HG02840 (cell line): ENCODE measurements around the gene KLHL36.
A peak's percentile ranks its signal among the peaks of the same experiment; 100 is the strongest.

Experiments used
- ATAC-seq: cut with Tn5 transposase; IDR thresholded peaks from one replicate; pipeline ENCODE4 v1.9.1; 2021; ENCODE audit warnings: mild to moderate bottlenecking, moderate library complexity, moderate number of reproducible peaks; ENCODE audit not compliant: unreplicated experiment, low FRiP score

Gene KLHL36

GRCh38 chr16:84641643-84642358 is 6.5 kb upstream of the KLHL36 start:
- ATAC-seq: no peak

DNA sequence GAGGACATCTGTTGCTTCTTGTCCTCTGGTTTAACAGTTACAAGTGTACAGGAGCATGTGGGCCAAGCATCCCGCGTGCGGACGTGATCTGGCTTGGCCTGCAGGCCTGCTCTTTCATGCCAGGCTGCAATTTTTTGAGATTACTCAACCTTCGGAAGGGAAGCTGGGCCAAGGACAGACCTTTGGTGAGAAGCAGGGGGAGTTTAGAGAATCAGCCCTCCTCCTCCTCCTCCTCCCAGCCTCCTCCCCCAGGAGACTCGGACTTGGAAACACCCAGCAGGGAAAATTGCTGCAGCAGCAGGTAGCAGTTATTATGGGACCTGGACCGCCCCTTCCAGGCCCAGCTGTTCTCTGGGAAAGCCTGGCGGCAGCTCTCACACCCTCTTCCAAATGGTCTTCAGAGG is 5.1 kb upstream of the KLHL36 start:
- ATAC-seq: no peak

DNA sequence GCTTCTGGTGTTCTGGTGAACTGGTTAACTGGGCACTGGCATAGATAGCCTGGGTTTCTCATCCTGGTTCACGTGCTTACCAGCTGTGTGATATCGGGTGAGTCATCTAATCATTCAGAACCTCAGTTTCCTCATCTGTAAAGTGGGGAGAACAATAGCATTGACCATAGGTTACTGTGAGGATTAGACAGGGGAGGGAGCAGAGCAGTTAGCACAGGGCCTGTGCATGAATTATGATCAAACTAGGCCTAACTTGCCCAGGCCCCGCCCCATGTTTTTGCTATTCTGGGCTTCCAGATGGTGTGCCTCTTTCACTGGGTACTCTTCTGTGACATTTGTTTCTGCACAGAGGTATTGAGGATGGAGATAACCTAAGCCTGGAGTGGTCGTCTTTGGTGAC is 4.6 kb upstream of the KLHL36 start:
- no peak for ATAC-seq

- ATAC-seq: peak; percentile 47
Measured at GRCh38 chr16:84648595-84649510, 542 bp downstream of the KLHL36 start.

DNA sequence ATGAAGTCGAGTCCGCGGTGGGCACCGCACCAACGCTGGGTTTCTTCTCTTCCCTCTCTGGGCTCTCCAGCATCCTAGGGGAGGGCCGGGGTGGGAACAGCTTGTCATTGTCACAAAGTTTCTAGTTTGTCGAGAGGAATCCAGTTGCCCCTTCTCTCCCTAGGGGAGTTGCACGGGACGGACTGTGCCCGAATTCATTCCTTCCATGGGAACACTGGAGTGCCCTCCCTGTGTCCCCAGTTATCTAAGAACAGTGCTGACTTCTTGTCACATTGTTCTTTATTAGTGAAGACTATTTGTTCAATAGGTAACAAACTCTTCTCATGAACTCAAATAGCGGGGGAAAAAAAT is 1.2 kb downstream of the KLHL36 start:
- ATAC-seq: no peak

DNA sequence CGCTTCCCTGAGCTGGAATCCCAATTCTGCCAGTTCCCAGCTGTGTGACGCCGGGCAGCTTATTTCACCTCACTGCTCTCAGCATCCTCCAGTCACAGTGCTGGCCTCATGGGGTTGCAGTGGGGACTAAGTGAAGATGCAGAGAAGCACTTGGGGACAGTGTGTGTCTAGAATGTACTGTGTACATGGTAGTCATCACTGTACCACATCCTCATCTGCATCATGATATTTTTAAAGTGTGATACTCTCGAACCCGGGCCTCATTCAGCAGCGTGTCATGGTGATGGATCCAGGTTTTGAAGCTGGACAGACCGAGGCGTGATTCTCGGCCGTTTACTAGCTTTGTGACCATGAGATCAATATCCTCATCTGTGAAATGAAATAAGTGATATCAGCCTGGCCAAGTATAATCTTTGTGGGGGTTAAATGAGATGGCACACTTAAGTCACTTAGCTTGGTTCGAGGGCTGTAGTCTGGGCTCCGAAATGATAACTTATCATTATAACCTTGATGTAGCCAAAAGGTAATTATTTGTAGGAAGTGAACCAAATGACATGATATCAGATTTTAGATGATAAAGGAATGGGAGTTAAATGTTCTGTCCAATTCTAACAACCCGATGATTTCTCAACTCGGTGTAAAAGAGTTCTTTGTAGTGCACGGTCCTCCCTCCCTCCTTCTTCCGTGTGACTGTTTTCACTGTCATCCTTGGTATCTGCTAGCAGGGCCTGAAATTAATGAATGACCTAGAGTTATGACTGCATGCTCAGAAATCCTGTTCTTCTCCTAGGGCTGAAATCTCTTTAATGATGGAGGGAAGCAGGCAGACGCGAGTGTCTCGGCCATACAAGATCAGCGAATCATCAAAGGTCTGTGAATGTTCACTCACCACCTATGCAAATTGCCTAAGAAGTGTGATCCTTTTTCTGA is 2.0 kb downstream of the KLHL36 start:
- ATAC-seq: no peak

DNA sequence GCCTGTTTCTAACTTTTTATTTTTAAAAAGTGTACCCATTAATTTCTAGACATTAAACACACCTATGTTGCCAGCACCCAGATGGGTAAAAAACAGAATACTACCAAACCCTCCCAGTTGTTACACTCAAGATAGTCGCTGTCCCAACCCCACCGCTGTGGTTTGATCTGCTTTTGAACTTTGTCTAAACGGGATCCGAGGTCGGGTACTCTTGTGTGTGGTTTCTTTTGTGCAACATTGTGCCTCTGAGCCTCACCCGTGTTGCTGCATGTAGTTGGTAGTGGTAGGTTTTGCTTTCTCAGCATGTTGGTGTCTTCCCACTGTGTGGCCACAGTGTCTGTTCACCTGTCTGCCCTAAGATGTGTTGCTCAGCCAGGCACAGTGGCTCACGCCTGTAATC is 4.3 kb downstream of the KLHL36 start:
- no peak for ATAC-seq

GRCh38 chr16:84654238-84654637 is 5.9 kb downstream of the KLHL36 start:
- no peak for ATAC-seq

GRCh38 chr16:84654998-84655397 is 6.7 kb downstream of the KLHL36 start:
- ATAC-seq: no peak

DNA sequence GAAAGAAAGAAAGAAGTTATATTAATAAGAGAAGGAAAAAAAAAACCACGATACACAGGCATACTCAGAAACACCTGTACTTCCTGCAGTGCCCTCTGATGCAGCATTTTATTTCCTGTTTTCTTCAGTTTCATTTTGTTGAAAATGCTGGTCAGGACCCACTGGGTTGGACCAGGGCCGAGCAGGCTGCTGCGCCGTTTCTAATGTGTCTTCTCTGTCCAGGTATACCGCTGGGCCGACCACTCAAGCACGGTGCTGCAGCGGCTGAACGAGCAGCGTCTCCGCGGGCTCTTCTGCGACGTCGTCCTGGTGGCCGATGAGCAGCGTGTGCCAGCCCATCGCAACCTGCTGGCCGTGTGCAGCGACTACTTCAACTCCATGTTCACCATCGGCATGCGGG is 8.3 kb downstream of the KLHL36 start:
- no peak for ATAC-seq

GRCh38 chr16:84657229-84657837 is 9.0 kb downstream of the KLHL36 start:
- no peak for ATAC-seq

DNA sequence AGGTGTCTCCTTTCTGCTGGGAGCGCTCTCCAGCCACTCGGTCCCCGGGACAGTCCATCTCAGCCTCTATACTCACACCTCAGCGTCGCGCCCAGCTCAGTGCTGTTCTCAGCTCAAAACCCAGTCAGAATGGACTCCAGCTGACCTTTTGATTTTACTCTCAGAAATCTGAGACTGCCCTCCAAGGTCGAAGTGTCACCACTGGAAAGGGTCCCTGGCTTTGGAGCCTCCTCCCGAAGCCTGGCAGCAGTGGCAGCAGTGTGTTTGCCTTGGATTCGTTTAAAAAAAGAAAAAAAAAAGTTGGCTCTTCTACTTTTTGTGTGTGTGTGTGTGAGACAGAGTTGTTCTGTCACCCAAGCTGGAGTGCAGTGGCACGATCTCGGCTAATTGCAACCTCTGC is 10.4 kb downstream of the KLHL36 start:
- ATAC-seq: no peak

- ATAC-seq: no peak
Measured at GRCh38 chr16:84659656-84660300, 11.5 kb downstream of the KLHL36 start.

- ATAC-seq: no peak
Measured at GRCh38 chr16:84660973-84661372, 12.7 kb downstream of the KLHL36 start.

DNA sequence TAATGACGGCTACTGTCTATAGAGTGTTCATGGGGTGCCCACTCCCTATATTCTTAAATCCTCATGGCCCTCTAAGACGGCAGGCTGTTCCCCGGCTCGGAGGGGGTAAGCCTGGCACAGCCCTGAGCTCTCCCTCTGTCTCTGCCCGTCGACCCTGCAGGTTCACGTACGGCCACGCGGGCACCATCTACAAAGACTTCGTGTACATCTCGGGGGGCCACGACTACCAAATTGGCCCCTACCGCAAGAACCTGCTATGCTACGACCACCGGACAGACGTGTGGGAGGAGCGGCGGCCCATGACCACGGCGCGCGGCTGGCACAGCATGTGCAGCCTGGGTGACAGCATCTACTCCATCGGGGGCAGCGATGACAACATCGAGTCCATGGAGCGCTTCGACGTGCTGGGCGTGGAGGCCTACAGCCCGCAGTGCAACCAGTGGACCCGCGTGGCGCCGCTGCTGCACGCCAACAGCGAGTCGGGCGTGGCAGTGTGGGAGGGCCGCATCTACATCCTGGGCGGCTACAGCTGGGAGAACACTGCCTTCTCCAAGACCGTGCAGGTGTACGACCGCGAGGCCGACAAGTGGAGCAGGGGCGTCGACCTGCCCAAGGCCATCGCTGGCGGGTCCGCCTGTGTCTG is 13.2 kb downstream of the KLHL36 start:
- no peak for ATAC-seq

- ATAC-seq: no peak
Measured at GRCh38 chr16:84662471-84662870, 14.2 kb downstream of the KLHL36 start.

- ATAC-seq: no peak
Measured at GRCh38 chr16:84663433-84664101, 15.3 kb downstream of the KLHL36 start.

- ATAC-seq: no peak
Measured at GRCh38 chr16:84665359-84665758, 17.0 kb downstream of the KLHL36 start.

DNA sequence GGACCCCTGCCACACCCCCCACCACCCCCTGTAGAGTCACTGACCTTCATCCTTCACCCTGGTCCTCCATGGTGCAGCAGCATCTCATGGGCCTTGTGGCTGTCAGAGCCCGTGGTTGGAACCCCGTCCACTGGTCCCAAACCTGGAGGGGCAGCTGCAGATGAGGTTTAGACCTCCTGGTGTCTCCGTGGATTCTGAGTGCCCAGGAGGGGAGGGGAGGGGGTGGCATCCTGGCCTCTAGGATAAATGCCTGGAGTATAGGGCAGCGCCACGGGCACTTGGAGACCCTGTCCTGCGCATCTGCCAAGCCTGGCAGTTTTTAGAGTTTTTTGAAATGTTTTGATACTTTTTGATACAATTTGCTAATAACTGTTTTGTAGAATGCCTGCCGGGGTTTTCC is 17.5 kb downstream of the KLHL36 start:
- ATAC-seq: no peak
